Esophagus squamous epithelium (tissue), 4 donors: Measurements from ENCODE around the gene FAM234A.

ENCODE experiments used
- POLR2A ChIP-seq, 4 donors: fragments of 450-650 bp; IDR thresholded peaks; one replicate each; pipeline ENCODE4 v1.6.1; 2017; ENCODE audit warnings: antibody characterized with exemption in 4 of 4, mild to moderate bottlenecking in 4 of 4, moderate library complexity in 3 of 4
- TF ChIP-seq, protein P1 (sequence below), 6 experiments: fragments of 450-650 bp in 4 of 6; fragments of 200-600 bp in 2 of 6; sonication (generic) in 2 of 6; IDR thresholded peaks; one replicate each; pipeline ENCODE4 v1.5.1; 2016 to 2019; ENCODE audit warnings: antibody characterized with exemption in 6 of 6, mild to moderate bottlenecking in 4 of 6, moderate library complexity in 4 of 6

DNA sequence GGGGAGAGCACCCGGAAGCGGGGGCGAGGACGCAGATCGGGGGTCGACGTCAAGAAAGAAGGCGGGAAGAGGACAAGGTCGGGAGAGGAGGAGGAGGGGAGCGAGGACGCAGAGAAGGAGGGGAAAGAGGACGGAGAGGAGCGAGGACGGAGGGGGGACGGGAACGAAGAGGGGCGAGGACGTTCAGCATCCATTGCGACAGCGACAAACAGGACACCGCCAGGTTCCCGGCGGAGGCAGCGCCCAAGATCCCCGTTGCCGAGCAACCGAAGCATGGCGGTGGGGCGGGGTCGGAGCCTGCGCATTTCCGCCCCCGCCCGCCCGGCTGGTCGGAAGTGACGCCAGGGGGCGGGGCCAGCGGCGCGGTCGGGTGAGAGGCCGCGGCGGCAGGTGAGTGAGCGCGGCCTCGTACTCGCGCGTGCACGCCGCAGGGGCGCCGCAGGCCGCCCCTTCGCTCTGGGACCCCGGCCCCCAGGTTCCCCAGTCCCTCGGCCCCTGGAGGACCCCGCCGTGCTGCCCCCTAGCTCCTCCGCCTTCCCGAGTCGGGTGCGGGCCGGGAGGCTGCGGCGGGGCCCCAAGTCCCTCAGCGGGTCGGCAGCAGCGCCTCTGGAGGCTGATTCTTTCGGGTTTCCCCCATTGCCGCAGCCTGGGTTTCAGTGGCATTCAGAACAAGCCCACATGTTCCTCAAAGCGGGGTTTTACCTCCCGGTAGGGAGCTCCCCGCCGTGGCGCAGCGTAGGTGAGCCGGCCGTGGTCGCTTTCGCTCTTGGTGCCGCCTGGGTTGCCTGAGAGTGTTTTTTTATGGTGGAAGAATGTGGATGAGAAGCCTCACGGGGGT lies at the start of gene FAM234A:
- TF ChIP-seq, protein P1, sequence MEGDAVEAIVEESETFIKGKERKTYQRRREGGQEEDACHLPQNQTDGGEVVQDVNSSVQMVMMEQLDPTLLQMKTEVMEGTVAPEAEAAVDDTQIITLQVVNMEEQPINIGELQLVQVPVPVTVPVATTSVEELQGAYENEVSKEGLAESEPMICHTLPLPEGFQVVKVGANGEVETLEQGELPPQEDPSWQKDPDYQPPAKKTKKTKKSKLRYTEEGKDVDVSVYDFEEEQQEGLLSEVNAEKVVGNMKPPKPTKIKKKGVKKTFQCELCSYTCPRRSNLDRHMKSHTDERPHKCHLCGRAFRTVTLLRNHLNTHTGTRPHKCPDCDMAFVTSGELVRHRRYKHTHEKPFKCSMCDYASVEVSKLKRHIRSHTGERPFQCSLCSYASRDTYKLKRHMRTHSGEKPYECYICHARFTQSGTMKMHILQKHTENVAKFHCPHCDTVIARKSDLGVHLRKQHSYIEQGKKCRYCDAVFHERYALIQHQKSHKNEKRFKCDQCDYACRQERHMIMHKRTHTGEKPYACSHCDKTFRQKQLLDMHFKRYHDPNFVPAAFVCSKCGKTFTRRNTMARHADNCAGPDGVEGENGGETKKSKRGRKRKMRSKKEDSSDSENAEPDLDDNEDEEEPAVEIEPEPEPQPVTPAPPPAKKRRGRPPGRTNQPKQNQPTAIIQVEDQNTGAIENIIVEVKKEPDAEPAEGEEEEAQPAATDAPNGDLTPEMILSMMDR (IDR thresholded peaks at IDR 0.05), result peak in 5 of 6 experiments; percentile 10 to 57 (median 38)
- TF ChIP-seq POLR2A (IDR thresholded peaks at IDR 0.05), result peak in 3 of 4 donors; percentile 96 to 99 (median 99)
